ENCODE measurements around the gene PNMA6E. TPM values are rescaled to one million over a fixed set of nuclear protein-coding genes. Genes with fewer than 3 reads are reported as not detected.

PNMA6E gene
- total and polyA plus RNA-seq, 2 donors (not counting 1 experiment from before 2014, with no cell fraction given): not detected

- Mint-ChIP-seq H3K4me3 (no peak overlapping the region), H3K9me3 (ENCODE audit: insufficient read depth) (no peaks in the 10 kb centered on the region), H3K27ac (no peak overlapping the region), H3K27me3 (no peaks in the 10 kb centered on the region), H3K4me1 (peaks cover 2% of the 10 kb centered on the region)
- Histone ChIP-seq H4K20me1 (ENCODE audit: control insufficient read depth, insufficient read depth, low read length, poor library complexity, severe bottlenecking) (no peaks in the 10 kb centered on the region), H3K4me2 (replicated peaks; ENCODE audit: low read depth, low read length, poor library complexity, severe bottlenecking) (no peak overlapping the region), H3K9me3 (ENCODE audit: control extremely low read depth in 1 of 3, control insufficient read depth in 2 of 3, insufficient read depth in 1 of 3, low read length in 2 of 3) (no peaks in the 10 kb centered on the region), H3K4me1 (ENCODE audit: control insufficient read depth in 2 of 2, insufficient read depth in 2 of 2, low read length in 2 of 2) (peaks cover 1 to 2% of the 10 kb centered on the region in 2 donors), H3K27me3 (replicated peaks in 1 of 4; ENCODE audit: control extremely low read depth in 1 of 4, control insufficient read depth in 3 of 4, insufficient read depth in 4 of 4, low read length in 3 of 4) (no peaks in the 10 kb centered on the region), H2AFZ (ENCODE audit: insufficient read depth, low read depth, low read length, poor library complexity, severe bottlenecking) (no peak overlapping the region), H3K79me2 (ENCODE audit: control insufficient read depth, insufficient read depth, low read length) (no peaks in the 10 kb centered on the region), H3K27ac (ENCODE audit: low read length in 2 of 2) (no peak overlapping the region), H3K9ac (ENCODE audit: low read length) (no peak overlapping the region), H3K36me3 (replicated peaks in 1 of 2; ENCODE audit: control extremely low read depth in 1 of 2, control insufficient read depth in 1 of 2, extremely low read depth in 1 of 2, insufficient read depth in 2 of 2, low read length in 1 of 2) (no peaks in the 10 kb centered on the region), H3K4me3 (ENCODE audit: control extremely low read depth in 1 of 5, extremely low read depth in 1 of 5, insufficient read depth in 1 of 5, low read depth in 2 of 5, low read length in 4 of 5) (no peak overlapping the region)
- intact Hi-C loops (cut with micrococcal nuclease): no loop called here
- TF ChIP-seq EZH2 (IDR thresholded peaks at IDR 0.05; ENCODE audit: borderline replicate concordance, insufficient read depth, low read depth, low read length, poor library complexity, severe bottlenecking): no peak
- TF ChIP-seq, protein P1, sequence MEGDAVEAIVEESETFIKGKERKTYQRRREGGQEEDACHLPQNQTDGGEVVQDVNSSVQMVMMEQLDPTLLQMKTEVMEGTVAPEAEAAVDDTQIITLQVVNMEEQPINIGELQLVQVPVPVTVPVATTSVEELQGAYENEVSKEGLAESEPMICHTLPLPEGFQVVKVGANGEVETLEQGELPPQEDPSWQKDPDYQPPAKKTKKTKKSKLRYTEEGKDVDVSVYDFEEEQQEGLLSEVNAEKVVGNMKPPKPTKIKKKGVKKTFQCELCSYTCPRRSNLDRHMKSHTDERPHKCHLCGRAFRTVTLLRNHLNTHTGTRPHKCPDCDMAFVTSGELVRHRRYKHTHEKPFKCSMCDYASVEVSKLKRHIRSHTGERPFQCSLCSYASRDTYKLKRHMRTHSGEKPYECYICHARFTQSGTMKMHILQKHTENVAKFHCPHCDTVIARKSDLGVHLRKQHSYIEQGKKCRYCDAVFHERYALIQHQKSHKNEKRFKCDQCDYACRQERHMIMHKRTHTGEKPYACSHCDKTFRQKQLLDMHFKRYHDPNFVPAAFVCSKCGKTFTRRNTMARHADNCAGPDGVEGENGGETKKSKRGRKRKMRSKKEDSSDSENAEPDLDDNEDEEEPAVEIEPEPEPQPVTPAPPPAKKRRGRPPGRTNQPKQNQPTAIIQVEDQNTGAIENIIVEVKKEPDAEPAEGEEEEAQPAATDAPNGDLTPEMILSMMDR (IDR thresholded peaks at IDR 0.05): no peak
- DNase-seq (no peak), ATAC-seq (ENCODE audit: low read depth) (no peak)
- WGBS (ENCODE audit: insufficient coverage): 93% methylated on average over 2 of the region's 7 CpGs
- POLR2A ChIA-PET: no interaction called here
- CTCF ChIA-PET: no interaction called here
Measured at GRCh38 chrX:153406903-153407302, 5.8 kb upstream of the PNMA6E start.

GRCh38 chrX:153406011-153406410 lies 4.9 kb upstream of the PNMA6E start:
- ATAC-seq (ENCODE audit: low read depth) (no peak), DNase-seq (no peak)
- no peak overlapping the region for H3K9ac ChIP-seq (ENCODE audit: low read length)
- WGBS (ENCODE audit: insufficient coverage): 100% methylated on average over 2 of the region's 9 CpGs
- CTCF ChIA-PET: no interaction called here
- H3K27ac ChIP-seq (ENCODE audit: low read length in 2 of 2): no peak overlapping the region
- intact Hi-C loops (cut with micrococcal nuclease): no loop called here
- H3K4me1 Mint-ChIP-seq: no peaks in the 10 kb centered on the region
- H2AFZ ChIP-seq (ENCODE audit: insufficient read depth, low read depth, low read length, poor library complexity, severe bottlenecking): no peak overlapping the region
- H3K4me3 Mint-ChIP-seq: no peak overlapping the region
- no peaks in the 10 kb centered on the region for H4K20me1 ChIP-seq (ENCODE audit: control insufficient read depth, insufficient read depth, low read length, poor library complexity, severe bottlenecking)
- H3K36me3 ChIP-seq (replicated peaks in 1 of 2; ENCODE audit: control extremely low read depth in 1 of 2, control insufficient read depth in 1 of 2, extremely low read depth in 1 of 2, insufficient read depth in 2 of 2, low read length in 1 of 2): no peaks in the 10 kb centered on the region
- H3K27ac Mint-ChIP-seq: no peak overlapping the region
- no peak overlapping the region for H3K4me3 ChIP-seq (ENCODE audit: control extremely low read depth in 1 of 5, extremely low read depth in 1 of 5, insufficient read depth in 1 of 5, low read depth in 2 of 5, low read length in 4 of 5)
- no peak overlapping the region for H3K4me2 ChIP-seq (replicated peaks; ENCODE audit: low read depth, low read length, poor library complexity, severe bottlenecking)
- POLR2A ChIA-PET: no interaction called here
- H3K79me2 ChIP-seq (ENCODE audit: control insufficient read depth, insufficient read depth, low read length): no peaks in the 10 kb centered on the region
- peaks cover 0 to 3% (median 0%) of the 10 kb centered on the region in 3 donors for H3K9me3 ChIP-seq (ENCODE audit: control extremely low read depth in 1 of 3, control insufficient read depth in 2 of 3, insufficient read depth in 1 of 3, low read length in 2 of 3)
- no peaks in the 10 kb centered on the region for H3K4me1 ChIP-seq (ENCODE audit: control insufficient read depth in 2 of 2, insufficient read depth in 2 of 2, low read length in 2 of 2)
- no peaks in the 10 kb centered on the region for H3K27me3 Mint-ChIP-seq
- H3K9me3 Mint-ChIP-seq (ENCODE audit: insufficient read depth): no peaks in the 10 kb centered on the region
- no peaks in the 10 kb centered on the region for H3K27me3 ChIP-seq (replicated peaks in 1 of 4; ENCODE audit: control extremely low read depth in 1 of 4, control insufficient read depth in 3 of 4, insufficient read depth in 4 of 4, low read length in 3 of 4)
- TF ChIP-seq EZH2 (IDR thresholded peaks at IDR 0.05; ENCODE audit: borderline replicate concordance, insufficient read depth, low read depth, low read length, poor library complexity, severe bottlenecking): no peak
- TF ChIP-seq, protein P1 (IDR thresholded peaks at IDR 0.05): no peak

All from B cell (primary cell).